GM18526 (cell line): Measurements from ENCODE around the gene NR5A2.

Experiments
- POLR2A ChIP-seq: IDR thresholded peaks from 3 replicates; pipeline ENCODE4 v1.6.1; 2011; ENCODE audit not compliant: insufficient read length; ENCODE audit errors: extremely low read depth

The NR5A2 gene

DNA sequence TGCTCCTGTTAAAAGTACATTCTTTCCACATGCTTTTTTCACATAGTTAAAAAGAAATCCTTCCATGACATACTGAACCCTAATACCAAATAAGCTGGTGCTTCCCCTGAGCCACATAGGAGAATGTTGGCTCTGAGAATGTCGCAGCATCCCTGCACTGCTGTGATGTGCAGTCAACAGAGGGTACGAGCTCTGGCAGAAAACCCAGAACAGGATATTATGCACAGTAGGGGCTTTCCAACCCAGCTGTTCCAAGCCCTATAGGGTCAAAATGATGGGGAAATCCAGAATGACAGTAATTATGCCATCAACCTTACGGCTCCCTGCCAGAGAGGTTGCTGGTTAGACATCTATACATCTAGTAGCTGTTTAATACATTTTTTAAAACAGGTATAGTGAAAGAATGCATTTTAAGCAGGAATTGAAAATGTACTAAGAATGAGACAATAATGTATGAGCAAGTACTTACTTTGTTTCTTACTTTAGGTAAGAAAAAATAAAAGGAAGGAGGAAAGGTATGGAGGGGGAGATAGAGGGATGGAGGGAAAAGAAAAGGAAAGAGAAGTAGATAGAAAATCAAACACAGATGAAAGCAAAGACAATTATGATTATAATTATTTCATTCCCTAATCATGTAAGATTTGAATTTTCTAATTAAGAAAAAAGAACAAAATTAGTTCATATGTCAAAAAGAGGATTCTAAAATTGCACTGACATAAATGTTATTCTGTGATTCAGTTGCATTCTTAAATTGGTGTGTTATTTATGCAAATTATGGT, 126.0 kb downstream of the NR5A2 start:
- TF ChIP-seq POLR2A, result no peak

DNA sequence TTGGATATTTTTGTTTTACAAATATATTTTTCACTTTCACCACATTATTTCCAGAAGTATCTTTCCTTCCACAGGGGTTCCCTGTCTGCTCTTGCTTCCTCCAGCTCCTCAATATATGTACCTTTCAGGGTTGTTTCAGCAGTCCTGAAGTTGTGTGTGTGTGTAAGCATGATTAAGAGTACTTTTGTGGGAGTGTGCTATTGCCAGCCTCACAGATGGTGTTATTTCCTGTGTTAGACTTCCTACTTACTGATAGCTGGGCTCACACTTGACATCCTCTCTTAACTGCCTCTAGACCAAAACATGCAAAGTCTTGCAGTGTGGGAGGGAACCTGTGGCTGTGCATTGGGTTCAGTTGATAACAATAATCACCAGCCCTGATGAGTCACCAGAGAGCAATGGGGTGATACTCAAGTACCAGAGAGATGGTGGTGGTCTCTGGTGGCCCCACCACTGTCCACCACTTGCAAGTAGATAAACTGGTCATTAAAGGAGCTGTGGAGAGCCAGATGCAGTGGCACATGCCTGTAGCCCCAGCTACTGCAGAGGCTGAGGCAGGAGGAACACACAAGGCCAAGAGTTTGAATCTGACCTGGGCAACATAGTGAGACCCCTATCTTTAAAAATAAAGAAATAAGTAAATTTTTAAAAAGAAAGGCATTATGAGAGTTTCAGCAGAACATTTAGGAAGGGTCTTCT, 126.7 kb downstream of the NR5A2 start:
- TF ChIP-seq POLR2A, result no peak

DNA sequence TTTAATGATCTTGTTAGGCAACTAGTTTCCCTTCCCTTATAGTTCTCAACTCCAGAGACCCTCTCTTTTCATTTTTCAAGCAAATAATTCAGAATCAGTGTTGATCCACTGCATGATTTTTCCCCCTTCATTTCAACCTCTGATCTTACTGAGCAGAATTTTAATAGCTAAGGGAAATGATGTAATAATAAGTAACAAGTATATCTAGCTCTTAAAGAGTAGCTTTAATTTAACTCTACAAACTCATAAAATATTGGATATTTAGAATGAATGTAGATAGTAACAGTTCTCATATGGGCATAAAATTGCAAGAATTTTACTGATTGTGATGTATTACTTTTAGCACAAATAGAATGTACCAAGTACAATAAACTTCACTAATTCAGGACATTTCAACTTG, 130.2 kb downstream of the NR5A2 start:
- TF ChIP-seq POLR2A, result no peak

DNA sequence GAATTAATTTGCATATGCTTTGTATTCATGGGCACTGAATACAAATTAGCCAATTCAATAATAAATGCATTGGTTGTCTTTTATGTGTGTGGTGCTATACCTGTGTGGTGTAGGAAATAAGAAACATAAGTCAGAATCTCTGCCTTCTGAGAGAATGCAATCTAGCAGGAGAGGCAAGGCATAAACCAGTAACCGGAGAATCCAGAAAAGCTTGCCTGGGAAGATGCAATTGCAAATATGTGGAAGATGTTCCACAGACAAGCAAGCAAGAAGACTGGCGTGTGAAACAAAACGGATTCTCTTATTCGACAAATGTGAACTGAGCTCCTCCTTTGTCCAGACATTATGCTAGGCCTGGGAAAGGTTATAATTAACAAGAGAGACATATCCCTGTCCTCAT, 134.3 kb downstream of the NR5A2 start:
- TF ChIP-seq POLR2A, result no peak

DNA sequence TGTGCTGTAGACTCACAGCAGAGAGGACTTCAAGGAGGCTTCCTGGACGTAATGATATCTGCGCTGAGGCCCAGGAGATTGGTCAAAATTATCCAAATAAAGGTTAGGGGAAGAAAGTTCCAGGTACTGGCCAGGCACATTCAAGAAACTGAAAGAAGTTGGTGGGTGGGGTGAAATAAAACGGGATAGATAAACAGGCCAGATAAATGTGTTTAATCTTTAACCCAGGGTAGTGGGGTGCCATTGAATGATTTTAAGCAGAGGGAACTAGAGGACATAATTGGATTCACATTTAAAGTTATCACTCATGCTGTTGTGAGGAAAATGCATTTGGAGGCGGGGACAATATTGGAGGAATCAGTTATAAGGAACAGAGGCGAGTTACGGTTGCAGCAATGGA, 134.7 kb downstream of the NR5A2 start:
- no peak for TF ChIP-seq POLR2A

DNA sequence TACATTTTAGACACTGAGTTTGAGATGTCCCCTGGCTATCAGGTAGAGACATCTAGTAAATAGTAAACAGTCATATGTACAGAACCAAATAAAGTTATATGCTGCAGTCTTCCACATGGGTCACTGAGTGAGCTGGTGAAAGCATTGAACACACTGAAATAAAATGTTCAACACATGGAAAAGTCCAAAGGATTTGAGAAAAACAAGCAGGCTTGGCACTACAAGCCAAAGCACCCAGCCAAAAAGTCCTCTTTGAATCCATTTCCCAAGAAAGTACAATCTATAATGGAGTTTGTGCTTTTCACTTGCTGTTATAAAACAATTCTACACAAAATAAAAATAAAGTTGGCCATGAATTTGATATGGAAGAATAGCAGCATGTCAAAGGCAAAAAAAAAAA, 135.4 kb downstream of the NR5A2 start:
- TF ChIP-seq POLR2A, result no peak

DNA sequence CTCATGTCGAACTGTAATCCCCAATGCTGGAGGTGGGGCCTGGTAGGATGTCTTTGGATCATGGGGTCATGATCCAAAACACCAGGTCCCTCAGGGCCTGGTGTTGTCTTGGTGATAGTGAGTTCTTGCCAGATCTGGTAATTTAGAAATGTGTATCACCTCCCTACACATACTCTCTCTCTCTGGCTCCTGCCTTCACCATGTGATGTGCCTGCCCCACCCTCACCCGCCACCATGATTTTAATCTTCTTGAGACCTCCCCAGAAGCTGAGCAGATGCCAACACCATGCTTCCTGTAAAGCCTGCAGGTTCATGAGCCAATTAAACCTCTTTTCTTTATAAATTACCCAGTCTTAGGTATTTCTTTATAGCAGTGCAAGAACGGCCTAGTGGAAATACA, 136.4 kb downstream of the NR5A2 start:
- TF ChIP-seq POLR2A, result no peak

DNA sequence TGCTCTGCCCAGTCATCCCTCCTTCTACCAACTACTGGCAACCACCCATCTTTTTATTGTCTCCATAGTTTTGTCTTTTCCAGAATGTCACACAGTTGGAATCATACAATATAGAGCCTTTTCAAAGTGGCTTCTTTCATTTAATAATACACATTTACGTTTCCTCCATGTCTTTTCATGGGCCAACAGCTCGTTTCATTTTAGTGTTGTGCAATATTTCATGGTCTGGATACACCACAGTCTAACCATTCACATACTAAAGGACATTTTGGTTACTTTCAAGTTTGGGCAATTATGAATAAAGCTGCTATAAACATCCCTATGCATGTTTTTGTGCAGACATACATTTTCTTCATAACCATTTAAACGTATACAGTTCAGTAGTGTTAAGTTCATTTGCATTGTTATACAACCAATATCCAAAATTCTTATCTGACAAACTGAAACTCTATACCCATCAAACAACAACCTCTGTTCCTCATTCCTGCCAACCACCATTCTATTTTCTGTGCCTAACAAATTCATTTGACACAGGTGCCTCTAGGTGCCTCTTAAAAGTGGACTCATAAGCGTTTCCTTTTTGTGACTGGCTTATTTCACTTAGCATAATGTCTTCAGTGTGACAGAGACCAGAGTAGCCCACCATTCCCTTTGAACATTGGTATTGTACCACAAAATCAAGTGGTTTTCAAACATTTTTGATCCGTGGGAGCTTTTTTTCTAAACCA, 138.1 kb downstream of the NR5A2 start:
- TF ChIP-seq POLR2A, result no peak

- no peak for TF ChIP-seq POLR2A
Observed at GRCh38 chr1:200166411-200166810, 138.9 kb downstream of the NR5A2 start.

DNA sequence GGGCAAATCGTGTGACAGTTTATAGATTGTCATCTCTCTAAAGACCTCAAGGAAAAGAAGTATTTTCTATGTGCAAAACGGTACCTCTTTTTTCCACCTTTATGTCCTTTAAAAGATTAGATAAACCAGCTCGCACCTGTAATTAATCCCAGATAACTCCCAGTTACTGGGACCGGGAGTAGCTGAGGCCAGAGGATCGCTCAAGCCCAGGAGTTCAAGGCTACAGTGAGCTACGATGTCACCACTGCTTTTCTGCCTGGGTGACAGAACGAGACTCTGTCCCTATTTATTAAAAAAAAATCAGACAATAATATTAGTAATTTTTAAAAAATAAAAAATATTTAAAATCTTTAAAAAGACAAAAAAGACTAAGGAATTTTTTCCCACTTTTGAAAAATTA, 141.4 kb downstream of the NR5A2 start:
- no peak for TF ChIP-seq POLR2A

- TF ChIP-seq POLR2A, result no peak
Observed at GRCh38 chr1:200172311-200172710, 144.8 kb downstream of the NR5A2 start.

DNA sequence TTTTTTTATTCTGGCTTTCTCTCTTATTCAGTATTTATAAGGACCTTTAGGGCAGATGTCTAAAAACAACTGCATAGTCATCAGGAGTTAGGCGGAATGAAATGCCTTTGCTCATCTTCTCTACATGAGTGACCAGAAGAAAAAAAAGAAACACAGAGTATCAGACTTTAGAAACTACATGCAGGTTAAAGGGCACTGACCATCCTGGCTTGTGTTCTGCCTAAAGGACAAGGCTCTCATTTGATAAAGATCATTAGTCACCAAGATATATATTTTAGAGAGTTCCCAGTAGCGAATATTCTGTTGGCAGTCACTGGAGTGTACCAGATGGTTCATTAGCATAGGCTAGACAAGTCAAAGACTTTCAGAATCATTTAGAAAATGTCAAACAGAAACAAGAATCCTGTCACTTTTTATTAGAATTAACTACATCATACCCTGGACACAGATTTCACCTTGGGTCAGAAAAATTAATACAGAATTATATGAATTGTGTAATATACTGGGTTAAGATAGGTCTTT, 145.6 kb downstream of the NR5A2 start:
- TF ChIP-seq POLR2A, result no peak

DNA sequence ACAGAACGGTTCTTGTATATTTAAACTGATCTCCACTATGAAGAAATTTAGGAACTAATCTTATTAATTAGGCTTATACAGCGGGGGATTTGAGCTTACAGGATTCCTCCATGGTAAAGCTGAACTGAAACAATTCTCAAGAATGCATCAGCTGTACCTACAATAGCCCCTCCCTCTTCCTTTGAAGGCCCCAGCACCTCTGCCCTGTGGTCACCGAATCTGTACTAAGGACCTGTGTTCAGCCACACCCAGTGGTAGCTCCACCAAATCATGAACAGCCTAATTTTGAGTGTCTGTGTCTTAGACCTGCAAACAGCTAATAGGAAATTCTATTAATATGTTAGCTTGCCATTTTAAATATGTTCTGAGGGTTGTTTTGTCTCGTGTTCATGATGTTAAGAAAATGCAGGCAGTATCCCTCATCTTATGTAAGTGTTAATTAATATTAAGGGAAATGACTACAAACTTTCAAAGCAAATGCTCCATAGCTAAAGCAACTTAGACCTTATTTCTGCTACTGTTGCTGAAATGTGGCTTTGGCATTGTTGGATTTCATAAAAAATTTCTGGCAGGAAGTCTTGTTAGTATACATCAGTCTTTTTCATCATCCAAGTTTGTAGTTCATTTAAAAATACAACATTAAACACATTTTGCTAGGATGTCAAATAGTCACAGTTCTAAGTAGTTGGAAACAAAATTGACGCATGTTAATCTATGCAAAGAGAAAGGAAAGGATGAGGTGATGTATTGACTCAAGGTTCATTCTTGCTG, 147.2 kb downstream of the NR5A2 start:
- TF ChIP-seq POLR2A, result no peak

- TF ChIP-seq POLR2A, result no peak
Observed at GRCh38 chr1:200176181-200176580, 148.7 kb downstream of the NR5A2 start.

DNA sequence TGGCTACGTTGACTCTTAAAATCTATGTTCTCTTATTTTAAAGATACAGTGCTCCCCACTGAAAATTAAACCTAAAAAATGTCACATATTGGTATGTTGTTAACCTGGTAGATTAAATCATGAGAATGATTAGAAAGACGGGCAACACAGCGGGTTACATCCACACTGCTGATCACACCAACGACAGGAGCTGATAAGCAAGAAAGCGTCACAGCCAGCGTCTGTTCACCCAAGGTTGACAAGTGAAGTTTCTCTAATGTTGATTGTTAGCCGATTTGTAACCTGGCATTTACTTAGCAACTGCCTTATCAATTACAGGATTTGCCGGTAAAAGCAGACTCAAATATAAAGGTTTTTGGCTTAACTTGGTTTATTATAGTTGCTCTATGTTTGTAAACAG, 149.3 kb downstream of the NR5A2 start:
- no peak for TF ChIP-seq POLR2A
